Right lobe of liver (tissue), 4 donors: Measurements from ENCODE around the gene GOLGA3.

Experiments
- POLR2A ChIP-seq: fragments of 450-650 bp; IDR thresholded peaks from one replicate; pipeline ENCODE4 v1.6.1; 2017; ENCODE audit warnings: antibody characterized with exemption, mild to moderate bottlenecking
- TF ChIP-seq, protein P1 (sequence below), 4 donors: fragments of 200-600 bp in 3 of 4; fragments of 450-650 bp in 1 of 4; IDR thresholded peaks; one replicate each; pipeline versions ENCODE4 v1.5.1 to v1.8.0; 2016 to 2022; ENCODE audit warnings: antibody characterized with exemption in 4 of 4, mild to moderate bottlenecking in 2 of 4
- donor health status: DM: no; HTN: no; CAD: no.
- donor health status: DM: no; HTN: no; CAD: no.
- donor health status: DM: no; HTN: yes; CAD: no.

DNA sequence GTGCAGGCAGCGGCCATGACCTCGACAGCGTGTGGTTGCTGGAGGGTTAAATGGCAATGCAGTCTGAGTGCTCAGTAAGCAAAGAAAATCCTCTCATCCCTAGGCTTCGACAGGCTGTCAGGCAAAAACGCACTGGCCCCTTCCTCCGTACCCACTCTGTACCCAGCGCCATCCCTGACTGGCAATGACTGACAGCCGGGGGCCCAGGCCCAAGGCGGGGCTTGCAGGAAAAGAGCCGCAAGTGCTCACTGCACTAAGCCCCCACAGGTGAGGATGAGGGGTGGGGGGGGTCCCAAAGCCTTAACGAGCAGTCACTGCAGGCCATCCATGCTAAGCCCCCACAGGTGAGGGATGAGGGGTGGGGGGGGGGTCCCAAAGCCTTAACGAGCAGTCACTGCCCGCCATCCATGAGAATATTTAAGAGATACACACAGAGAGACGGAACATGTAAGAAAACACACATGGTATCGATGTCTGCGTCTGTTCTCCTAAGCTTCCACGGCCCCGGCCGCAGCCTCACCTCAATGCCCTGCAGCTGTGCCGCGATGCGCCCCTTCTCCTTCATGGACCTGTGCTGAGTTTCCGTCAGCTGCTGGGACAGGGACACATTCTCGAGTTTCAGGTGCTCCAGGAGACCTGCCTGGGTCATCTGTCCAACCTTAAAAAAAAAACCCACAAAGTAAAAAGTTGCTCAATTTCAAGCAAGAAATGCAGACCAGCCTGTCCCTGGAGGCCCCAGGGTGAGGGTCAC is 30.7 kb downstream of the GOLGA3 start:
- TF ChIP-seq, protein P1, sequence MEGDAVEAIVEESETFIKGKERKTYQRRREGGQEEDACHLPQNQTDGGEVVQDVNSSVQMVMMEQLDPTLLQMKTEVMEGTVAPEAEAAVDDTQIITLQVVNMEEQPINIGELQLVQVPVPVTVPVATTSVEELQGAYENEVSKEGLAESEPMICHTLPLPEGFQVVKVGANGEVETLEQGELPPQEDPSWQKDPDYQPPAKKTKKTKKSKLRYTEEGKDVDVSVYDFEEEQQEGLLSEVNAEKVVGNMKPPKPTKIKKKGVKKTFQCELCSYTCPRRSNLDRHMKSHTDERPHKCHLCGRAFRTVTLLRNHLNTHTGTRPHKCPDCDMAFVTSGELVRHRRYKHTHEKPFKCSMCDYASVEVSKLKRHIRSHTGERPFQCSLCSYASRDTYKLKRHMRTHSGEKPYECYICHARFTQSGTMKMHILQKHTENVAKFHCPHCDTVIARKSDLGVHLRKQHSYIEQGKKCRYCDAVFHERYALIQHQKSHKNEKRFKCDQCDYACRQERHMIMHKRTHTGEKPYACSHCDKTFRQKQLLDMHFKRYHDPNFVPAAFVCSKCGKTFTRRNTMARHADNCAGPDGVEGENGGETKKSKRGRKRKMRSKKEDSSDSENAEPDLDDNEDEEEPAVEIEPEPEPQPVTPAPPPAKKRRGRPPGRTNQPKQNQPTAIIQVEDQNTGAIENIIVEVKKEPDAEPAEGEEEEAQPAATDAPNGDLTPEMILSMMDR (IDR thresholded peaks at IDR 0.05): no peak
- no peak for TF ChIP-seq POLR2A
